ENCODE results near the gene CFP.

DNA sequence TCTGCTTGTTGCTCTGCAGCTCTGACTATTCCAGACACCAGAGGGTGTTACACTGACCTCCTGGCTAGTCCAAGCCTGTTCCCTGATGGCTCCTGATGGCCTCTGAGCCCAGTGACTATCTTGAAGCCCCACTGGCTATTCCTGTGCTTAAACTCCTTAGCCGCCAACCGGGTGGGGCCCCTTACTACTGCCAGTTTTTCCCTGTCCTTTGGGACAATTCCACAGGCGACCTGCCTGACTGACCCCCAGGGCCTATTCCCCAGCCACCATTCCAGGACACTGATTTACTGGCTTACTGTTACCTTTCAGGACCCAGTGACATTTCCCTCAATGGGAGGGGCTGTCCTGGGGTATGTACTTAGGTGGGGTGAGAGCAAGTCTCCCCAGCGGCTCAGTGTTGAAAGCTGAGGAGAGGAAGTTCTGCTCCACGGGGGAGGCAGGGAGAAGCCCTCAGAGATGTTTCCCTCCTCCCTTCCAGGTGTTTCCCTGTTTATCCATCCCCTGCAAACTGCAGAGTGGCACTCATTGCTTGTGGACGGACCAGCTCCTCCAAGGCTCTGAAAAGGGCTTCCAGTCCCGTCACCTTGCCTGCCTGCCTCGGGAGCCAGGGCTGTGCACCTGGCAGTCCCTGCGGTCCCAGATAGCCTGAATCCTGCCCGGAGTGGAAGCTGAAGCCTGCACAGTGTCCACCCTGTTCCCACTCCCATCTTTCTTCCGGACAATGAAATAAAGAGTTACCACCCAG is 43.5 kb downstream of the CFP start:
- TF ChIP-seq GATA2 (IDR thresholded peaks at IDR 0.05; ENCODE audit: low read depth, low read length) (no peak), GATA3 (IDR thresholded peaks at IDR 0.05; ENCODE audit: low read depth, low read length) (no peak)
